GM06990 (cell line): Measurements from ENCODE around the gene MTMR3.
"Not testable (repeated sequence)": the region's sequence is repeated elsewhere in the genome, so short reads cannot be mapped to it uniquely, and the experiment has no call there.

Experiments used
- DNase-seq: peaks from one replicate; pipeline ENCODE4 v3.0.0-alpha.2; 2011; ENCODE audit not compliant: insufficient read length; ENCODE audit errors: extremely low read depth
- H3K27me3 ChIP-seq: replicated peaks from 2 replicates; pipeline ENCODE4 v1.6.0; 2011; ENCODE audit warnings: low read length; ENCODE audit not compliant: control insufficient read depth, insufficient read depth
- H3K36me3 ChIP-seq: 2 replicates; pipeline ENCODE4 v1.5.1; 2011; ENCODE audit warnings: low read length; ENCODE audit not compliant: control insufficient read depth, insufficient read depth
- H3K4me3 ChIP-seq: replicated peaks from 2 replicates; pipeline ENCODE4 v1.5.1; 2011; ENCODE audit warnings: low read depth, mild to moderate bottlenecking, control low read depth, low read length
- CTCF ChIP-seq: IDR thresholded peaks from 2 replicates; pipeline ENCODE4 v1.5.1; 2011; ENCODE audit warnings: low read length, control low read depth, mild to moderate bottlenecking, inconsistent platforms; ENCODE audit not compliant: insufficient read depth, poor library complexity, severe bottlenecking

Gene MTMR3

GRCh38 chr22:29848111-29848510 is 34.9 kb upstream of the MTMR3 start:
- Histone ChIP-seq H3K4me3 (no peak overlapping the region), H3K27me3 (no peaks in the 10 kb centered on the region), H3K36me3 (no peaks in the 10 kb centered on the region)
- DNase-seq, result no peak
- no peak for TF ChIP-seq CTCF

GRCh38 chr22:29854432-29854831 is 28.5 kb upstream of the MTMR3 start:
- Histone ChIP-seq H3K27me3 (no peaks in the 10 kb centered on the region), H3K36me3 (no peaks in the 10 kb centered on the region), H3K4me3 (no peak overlapping the region)
- no peak for TF ChIP-seq CTCF
- DNase-seq, result no peak

GRCh38 chr22:29855611-29856181 is 27.3 kb upstream of the MTMR3 start:
- no peak for TF ChIP-seq CTCF
- H3K36me3 ChIP-seq, result no peaks in the 10 kb centered on the region
- no peak overlapping the region for H3K4me3 ChIP-seq
- DNase-seq, result no peak
- H3K27me3 ChIP-seq, result no peaks in the 10 kb centered on the region

- Histone ChIP-seq H3K4me3 (no peak overlapping the region), H3K27me3 (no peaks in the 10 kb centered on the region), H3K36me3 (no peaks in the 10 kb centered on the region)
- TF ChIP-seq CTCF, result no peak
- no peak for DNase-seq
Measured at GRCh38 chr22:29856496-29856895, 26.5 kb upstream of the MTMR3 start.

- not testable (repeated sequence) for H3K36me3 ChIP-seq, H3K27me3 ChIP-seq, H3K4me3 ChIP-seq, DNase-seq
Measured at GRCh38 chr22:29859030-29859429, 23.9 kb upstream of the MTMR3 start.

GRCh38 chr22:29860006-29860766 is 22.8 kb upstream of the MTMR3 start:
- no peak for DNase-seq

More at GRCh38 chr22:29860006-29860766, 22.8 kb upstream of the MTMR3 start:
- Histone ChIP-seq H3K4me3 (no peak overlapping the region), H3K36me3 (no peaks in the 10 kb centered on the region), H3K27me3 (no peaks in the 10 kb centered on the region)
- TF ChIP-seq CTCF, result no peak
